Thoracic aorta (tissue), 2 donors: Measurements from ENCODE around the gene TNFSF10. TPM values are rescaled to one million over a fixed set of nuclear protein-coding genes. Genes with fewer than 3 reads are reported as not detected.
"Not testable (repeated sequence)": the region's sequence is repeated elsewhere in the genome, so short reads cannot be mapped to it uniquely, and the experiment has no call there.

Experiments
- ATAC-seq: fragments of 150-250 bp; one replicate; pipeline ENCODE4 v1.8.0; 2017; ENCODE audit warnings: low read depth; ENCODE audit not compliant: insufficient number of reproducible peaks, low FRiP score
- DNase-seq: peaks from one replicate; pipeline ENCODE4 v3.0.0-alpha.2; 2020; ENCODE audit warnings: low spot score
- H3K27ac ChIP-seq, 2 donors: fragments of 200-600 bp; sonication (generic); 1 replicate in 1 of 2; 2 replicates in 1 of 2; pipeline ENCODE4 v1.5.1; 2016; ENCODE audit warnings: mild to moderate bottlenecking in 2 of 2, moderate library complexity in 2 of 2
- H3K27me3 ChIP-seq: fragments of 200-600 bp; sonication (generic); replicated peaks from 2 replicates; pipeline ENCODE4 v1.6.0; 2016; ENCODE audit warnings: mild to moderate bottlenecking; ENCODE audit not compliant: insufficient read depth
- H3K36me3 ChIP-seq: fragments of 200-600 bp; sonication (generic); one replicate; pipeline ENCODE4 v1.5.1; 2016
- H3K4me1 ChIP-seq, 2 donors: fragments of 200-600 bp; sonication (generic); 1 replicate in 1 of 2; 2 replicates in 1 of 2; pipeline versions ENCODE4 v1.5.1 to v1.6.0; 2016; ENCODE audit warnings: low read depth in 2 of 2, mild to moderate bottlenecking in 1 of 2; ENCODE audit not compliant: control insufficient read depth in 1 of 2
- H3K4me3 ChIP-seq: fragments of 200-600 bp; sonication (generic); 2 replicates; pipeline ENCODE4 v1.5.1; 2016; ENCODE audit warnings: mild to moderate bottlenecking
- H3K9me3 ChIP-seq: fragments of 200-600 bp; sonication (generic); 2 replicates; pipeline ENCODE4 v1.5.1; 2016
- CTCF ChIP-seq: fragments of 200-600 bp; sonication (generic); IDR thresholded peaks from one replicate; pipeline ENCODE4 v1.5.1; 2019; ENCODE audit warnings: antibody characterized with exemption
- total RNA-seq, 2 donors: library from RNA; depleted of rRNA; stranded (reverse); fragments of >200 nt; gene quantifications; one replicate each; pipeline versions ENCODE4 v1.1.0 to v1.2.3, GENCODE V29; 2016

Gene TNFSF10
- total RNA-seq, 2 donors from 2014 or later, result 13.8 to 16.0 TPM

- ATAC-seq, result no peak
- Histone ChIP-seq H3K36me3 (no peaks in the 10 kb centered on the region), H3K27ac (no peak overlapping the region), H3K4me1 (peaks cover 0 to 11% of the 10 kb centered on the region in 2 donors), H3K27me3 (no peaks in the 10 kb centered on the region), H3K9me3 (no peaks in the 10 kb centered on the region), H3K4me3 (no peak overlapping the region)
- TF ChIP-seq CTCF, result no peak
- DNase-seq, result peak; percentile 10
Measured at GRCh38 chr3:172511783-172512762, 11.2 kb downstream of the TNFSF10 start.

DNA sequence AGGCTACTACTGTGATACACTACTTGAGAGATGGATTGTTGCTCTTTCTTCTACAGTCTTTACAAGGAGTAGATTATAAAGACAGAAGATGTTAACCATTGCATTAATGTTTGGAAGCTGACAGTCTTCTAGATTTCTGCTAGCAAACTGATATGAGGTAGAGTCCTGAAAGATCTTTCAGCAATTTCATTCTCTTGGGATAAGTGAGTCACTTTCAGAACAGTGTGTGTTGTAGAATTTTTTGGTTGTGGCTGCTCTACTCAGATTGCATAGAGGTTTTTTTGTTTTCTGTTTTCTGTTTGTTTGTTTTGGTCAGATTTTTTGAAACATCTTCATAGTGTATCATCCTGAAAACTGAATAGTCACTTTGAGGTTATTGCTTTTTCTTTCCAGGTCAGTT is 17.1 kb downstream of the TNFSF10 start:
- H3K4me1 ChIP-seq, result no peaks in the 10 kb centered on the region
- no peak for TF ChIP-seq CTCF
- no peak overlapping the region for H3K4me3 ChIP-seq
- no peaks in the 10 kb centered on the region for H3K27me3 ChIP-seq
- ATAC-seq, result no peak
- no peak for DNase-seq
- peaks cover 5% of the 10 kb centered on the region for H3K9me3 ChIP-seq
- no peaks in the 10 kb centered on the region for H3K36me3 ChIP-seq
- no peak overlapping the region for H3K27ac ChIP-seq

GRCh38 chr3:172501540-172501939 is 21.7 kb downstream of the TNFSF10 start:
- DNase-seq (no peak), ATAC-seq (no peak)
- Histone ChIP-seq H3K4me1 (no peaks in the 10 kb centered on the region), H3K36me3 (no peaks in the 10 kb centered on the region), H3K27me3 (no peaks in the 10 kb centered on the region), H3K4me3 (no peak overlapping the region), H3K27ac (no peak overlapping the region), H3K9me3 (peaks cover 5% of the 10 kb centered on the region)
- TF ChIP-seq CTCF, result no peak

DNA sequence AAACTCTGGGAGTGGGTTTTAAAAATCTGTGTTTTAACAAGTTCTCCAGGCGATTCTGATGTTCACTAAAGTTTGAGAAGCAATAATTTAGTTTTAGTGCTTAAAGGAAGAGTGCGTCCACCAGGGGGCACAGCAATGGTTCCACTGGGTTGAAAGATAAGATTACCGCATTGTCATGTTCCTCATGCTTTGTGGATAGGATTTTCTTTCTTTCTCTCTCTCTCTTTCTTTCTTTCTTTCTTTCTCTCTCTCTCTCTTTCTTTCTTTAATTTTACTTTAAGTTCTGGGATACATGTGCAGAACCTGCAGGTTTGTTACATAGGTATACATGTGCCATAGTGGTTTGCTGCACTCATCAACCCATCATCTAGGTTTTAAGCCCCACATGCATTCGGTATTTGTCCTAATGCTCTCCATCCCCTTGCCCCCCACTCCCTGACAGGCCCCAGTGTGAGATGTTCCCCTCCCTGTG is 33.0 kb downstream of the TNFSF10 start:
- ATAC-seq (peak; percentile 36), DNase-seq (peak; percentile 47)
- H3K36me3 ChIP-seq, H3K4me1 ChIP-seq, H3K27me3 ChIP-seq, H3K27ac ChIP-seq, H3K9me3 ChIP-seq, H3K4me3 ChIP-seq: not testable (repeated sequence)
- peak; percentile 71 for TF ChIP-seq CTCF

- TF ChIP-seq CTCF, result no peak
- H3K4me1 ChIP-seq, result no peaks in the 10 kb centered on the region
- H3K36me3 ChIP-seq, result no peaks in the 10 kb centered on the region
- no peaks in the 10 kb centered on the region for H3K9me3 ChIP-seq
- no peak overlapping the region for H3K4me3 ChIP-seq
- ATAC-seq, result no peak
- DNase-seq, result no peak
- H3K27ac ChIP-seq, result no peak overlapping the region
- no peaks in the 10 kb centered on the region for H3K27me3 ChIP-seq
Measured at GRCh38 chr3:172478116-172478515, 45.1 kb downstream of the TNFSF10 start.
